HepG2 (cell line): Measurements from ENCODE around the gene DERL2. TPM values are rescaled to one million over a fixed set of nuclear protein-coding genes. Genes with fewer than 3 reads are reported as not detected.

Experiments
- ATAC-seq: fragments of 200-7000 bp; cut with Tn5 transposase; 3 replicates; pipeline ENCODE4 v1.9.1; 2020; ENCODE audit warnings: mild to moderate bottlenecking, moderate library complexity
- BruUV-seq: library from RNA; stranded (reverse); fragments of 400-500 nt; replicated peaks from 2 replicates; lab custom pipeline; 2021; lab: Mats Ljungman, UMichigan
- CTCF ChIA-PET: fragments of 300-600 bp; formaldehyde crosslinking; extraction: SDS; loops from one replicate; lab custom pipeline; 2021; ENCODE audit warnings: low total read pairs, inconsistent platforms, low intra/inter-chr PET ratio; lab: Yijun Ruan, JAX
- POLR2A ChIA-PET: fragments of 350-600 bp; sonication (Branson Sonifier 250); formaldehyde crosslinking; loops from one replicate; lab custom pipeline; 2020; ENCODE audit warnings: antibody characterized with exemption, inconsistent platforms; lab: Yijun Ruan, JAX
- DNase-seq: peaks from one replicate; pipeline ENCODE4 v3.0.0-alpha.2; 2015; ENCODE audit warnings: low spot score
- FAIRE-seq: peaks from 3 replicates; lab custom pipeline; 2011; peaks lifted over from hg19 to GRCh38; lab: Jason Lieb, UNC
- H2AFZ ChIP-seq: one replicate; pipeline ENCODE4 v1.6.1; 2011; ENCODE audit warnings: low read length, inconsistent platforms
- H3K27ac ChIP-seq: fragments of 300-600 bp; 3 replicates; pipeline ENCODE4 v1.8.0; 2011; ENCODE audit warnings: mixed run types, mild to moderate bottlenecking, mixed read lengths, low read length, inconsistent platforms; ENCODE audit not compliant: insufficient read depth; ENCODE audit errors: extremely low read length
- H3K27me3 ChIP-seq, 2 experiments: fragments of 200-600 bp in 1 of 2; 2 replicates in 1 of 2; 3 replicates in 1 of 2; pipeline versions ENCODE4 v1.6.0 to v1.8.0; 2011; ENCODE audit warnings: low read length in 2 of 2, mild to moderate bottlenecking in 2 of 2, moderate library complexity in 2 of 2, inconsistent platforms in 1 of 2; ENCODE audit not compliant: insufficient read depth in 2 of 2, control insufficient read depth in 1 of 2
- H3K36me3 ChIP-seq, 2 experiments: fragments of 200-600 bp in 1 of 2; replicated peaks in 1 of 2; 2 replicates in 1 of 2; 3 replicates in 1 of 2; pipeline versions ENCODE4 v1.5.1 to v1.8.0; 2011; ENCODE audit warnings: low read length in 2 of 2, inconsistent platforms in 1 of 2; ENCODE audit not compliant: insufficient read depth in 2 of 2, control insufficient read depth in 1 of 2
- H3K4me1 ChIP-seq: 2 replicates; pipeline ENCODE4 v1.5.1; 2012; ENCODE audit warnings: low read length, inconsistent platforms; ENCODE audit not compliant: insufficient read depth
- H3K4me2 ChIP-seq: 2 replicates; pipeline ENCODE4 v1.6.0; 2011; ENCODE audit warnings: low read depth, low read length, inconsistent platforms
- H3K4me3 ChIP-seq, 3 experiments: fragments of 200-600 bp in 1 of 3; sonication (generic), shearing (Covaris generic) in 1 of 3; replicated peaks in 1 of 3; 2 replicates each; pipeline ENCODE4 v1.5.1; 2011 to 2016; ENCODE audit warnings: low read length in 3 of 3, inconsistent platforms in 2 of 3, low read depth in 2 of 3, mild to moderate bottlenecking in 2 of 3, control low read depth in 1 of 3, mixed read lengths in 1 of 3; ENCODE audit not compliant: insufficient read depth in 1 of 3
- H3K79me2 ChIP-seq: one replicate; pipeline ENCODE4 v1.6.1; 2011; ENCODE audit warnings: low read length, inconsistent platforms; ENCODE audit not compliant: insufficient read depth
- H3K9ac ChIP-seq: 2 replicates; pipeline ENCODE4 v1.6.0; 2011; ENCODE audit warnings: mild to moderate bottlenecking, low read depth, low read length, inconsistent platforms; ENCODE audit not compliant: insufficient read depth
- H3K9me3 ChIP-seq: 2 replicates; pipeline ENCODE4 v1.5.1; 2012; ENCODE audit warnings: mild to moderate bottlenecking, low read length
- H4K20me1 ChIP-seq: 2 replicates; pipeline ENCODE4 v1.6.0; 2011; ENCODE audit warnings: inconsistent platforms, mild to moderate bottlenecking, low read length, moderate library complexity; ENCODE audit not compliant: insufficient read depth
- ELF1 ChIP-seq: sonication (generic); formaldehyde crosslinking; IDR thresholded peaks from 2 replicates; pipeline ENCODE4 v1.4.0; 2020; ENCODE audit warnings: missing genetic modification reagents
- RARG ChIP-seq: sonication (generic); formaldehyde crosslinking; IDR thresholded peaks from 2 replicates; pipeline ENCODE4 v1.4.0; 2020; ENCODE audit warnings: low read depth, mild to moderate bottlenecking, missing genetic modification reagents
- RFX1 ChIP-seq: fragments of 450-650 bp; IDR thresholded peaks from 2 replicates; pipeline ENCODE4 v1.6.1; 2017
- SAP130 ChIP-seq: IDR thresholded peaks from 2 replicates; pipeline ENCODE4 v1.6.1; 2016; ENCODE audit warnings: low read depth
- SMAD3 ChIP-seq: sonication (generic); formaldehyde crosslinking; IDR thresholded peaks from 2 replicates; pipeline ENCODE4 v1.4.0; 2020; ENCODE audit warnings: missing genetic modification reagents
- U2AF1 ChIP-seq: fragments of 200-400 bp; formaldehyde crosslinking; optimal IDR thresholded peaks from 2 replicates; pipeline ENCODE3; 2017; ENCODE audit warnings: mild to moderate bottlenecking, low read depth, low read length
- ZMYM3 ChIP-seq: sonication (generic); formaldehyde crosslinking; IDR thresholded peaks from 2 replicates; pipeline ENCODE4 v1.5.1; 2020; ENCODE audit warnings: mild to moderate bottlenecking, missing genetic modification reagents
- ZNF10 ChIP-seq: sonication (generic); formaldehyde crosslinking; IDR thresholded peaks from 2 replicates; pipeline ENCODE4 v1.4.0; 2020; ENCODE audit warnings: mild to moderate bottlenecking, low read depth, missing genetic modification reagents, borderline replicate concordance
- ZNF101 ChIP-seq: sonication (generic); formaldehyde crosslinking; IDR thresholded peaks from 2 replicates; pipeline ENCODE4 v1.4.0; 2020; ENCODE audit warnings: mild to moderate bottlenecking, low read depth, missing genetic modification reagents, borderline replicate concordance
- ZNF513 ChIP-seq: sonication (generic); formaldehyde crosslinking; conservative IDR thresholded peaks from 2 replicates; pipeline ENCODE4 v1.5.0; 2020; ENCODE audit warnings: missing genetic modification reagents
- ZNF607 ChIP-seq: sonication (generic); formaldehyde crosslinking; IDR thresholded peaks from 2 replicates; pipeline ENCODE4 v1.5.1; 2020; ENCODE audit warnings: missing genetic modification reagents, mild to moderate bottlenecking, borderline replicate concordance
- ZNF691 ChIP-seq: sonication (generic); formaldehyde crosslinking; IDR thresholded peaks from 2 replicates; pipeline ENCODE4 v1.4.0; 2020; ENCODE audit warnings: missing genetic modification reagents, low read depth, mild to moderate bottlenecking, borderline replicate concordance
- ZXDC ChIP-seq: sonication (generic); formaldehyde crosslinking; IDR thresholded peaks from 2 replicates; pipeline ENCODE4 v1.5.0; 2020; ENCODE audit warnings: mild to moderate bottlenecking, missing genetic modification reagents
- WGBS: methylation state at CpG from one replicate; pipeline ENCODE4 v1.1.6; 2017; ENCODE audit warnings: low lambda C conversion rate; 5-methylcytosine and 5-hydroxymethylcytosine counted together
- in situ Hi-C: cut with HindIII; loops from 2 replicates; pipeline ENCODE4 v1.10.0; 2017; ENCODE audit warnings: low pct_unique_long_range_greater_than_20kb; ENCODE audit not compliant: extremely low pct_ligation_motif_present
- intact Hi-C: fragments of 100-400 bp; cut with micrococcal nuclease; formaldehyde crosslinking; loops from one replicate; pipeline ENCODE4 v1.10.0; 2022; ENCODE audit not compliant: unreplicated experiment
- polyA plus RNA-seq, 8 experiments: library from polyadenylated mRNA; depleted of rRNA in 3 of 8; stranded (reverse) in 7 of 8; unstranded in 1 of 8; fragments of >200 nt; fragmentation: Illumina TruSeq in 4 of 8; extraction: Trizol in 4 of 8; gene quantifications; 2 replicates each; pipeline versions ENCODE4 v1.2.1 to v1.2.3, GENCODE V29; 2011 to 2016; ENCODE audit warnings: low read depth in 4 of 8, missing spikeins in 1 of 8, mixed read lengths in 1 of 8; ENCODE audit not compliant: insufficient read depth in 1 of 8
- total RNA-seq, 5 experiments: library from RNA; depleted of rRNA; stranded (reverse); fragments of >200 nt; fragmentation: Illumina TruSeq; extraction: Trizol; gene quantifications; 2 replicates each; pipeline ENCODE4 v1.2.3, GENCODE V29; 2016; ENCODE audit warnings: low read depth in 1 of 5
- TF ChIP-seq, protein P1 (sequence below): sonication (generic); formaldehyde crosslinking; IDR thresholded peaks from 2 replicates; pipeline ENCODE4 v1.5.0; 2020; ENCODE audit warnings: missing genetic modification reagents, mild to moderate bottlenecking, borderline replicate concordance
- TF ChIP-seq, protein P2 (sequence below), 2 experiments: sonication (generic) in 1 of 2; formaldehyde crosslinking in 1 of 2; IDR thresholded peaks; 2 replicates each; pipeline versions ENCODE4 v1.4.0 to v1.6.1; 2018 to 2020; ENCODE audit warnings: missing genetic modification reagents in 2 of 2, borderline replicate concordance in 1 of 2, low read depth in 1 of 2, mild to moderate bottlenecking in 1 of 2, missing biosample characterization in 1 of 2

DERL2 gene
- total and polyA plus RNA-seq, 2 of the 13 experiments (the other 11 are each of a cell fraction or from before 2014, with no cell fraction given) = 59.3 to 65.2 TPM

DNA sequence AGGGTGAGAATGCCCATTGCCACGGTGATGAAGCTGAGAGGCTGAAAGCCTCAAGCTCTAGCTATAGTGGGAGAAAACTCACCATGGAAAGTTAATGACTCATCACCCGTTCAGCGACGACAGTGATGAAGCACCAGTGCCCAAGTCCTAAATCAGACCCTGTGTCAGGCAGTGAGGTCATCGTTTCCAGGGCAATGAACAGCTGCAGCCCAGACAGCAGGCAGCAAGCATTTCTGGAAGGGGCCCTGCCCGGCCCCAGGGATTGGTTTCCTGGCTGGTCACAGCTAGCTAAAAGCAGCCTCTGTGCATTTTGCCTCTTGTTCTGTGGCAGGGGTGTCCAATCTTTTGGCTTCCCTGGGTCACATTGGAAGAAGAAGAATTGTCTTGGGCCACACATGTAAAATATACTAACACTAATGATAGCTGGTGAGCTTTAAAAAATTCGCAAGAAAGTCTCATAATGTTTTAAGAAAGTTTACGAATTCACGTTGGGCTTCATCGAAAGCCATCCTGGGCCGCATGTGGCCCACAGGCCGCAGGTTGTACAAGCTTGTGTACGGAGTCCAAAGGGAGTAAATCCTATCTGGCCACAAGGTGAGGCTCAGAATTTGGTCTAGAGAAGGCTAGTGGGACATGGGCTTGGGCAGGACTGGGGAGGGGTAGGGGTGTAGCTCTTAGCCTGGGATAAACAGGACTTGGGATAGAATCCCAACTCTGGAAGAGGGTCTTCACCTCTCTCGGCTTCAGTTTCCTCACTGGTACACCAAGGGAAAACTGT is 41.0 kb upstream of the DERL2 start:
- H3K79me2 ChIP-seq = no peaks in the 10 kb centered on the region
- in situ Hi-C loops = no loop called here
- ChIA-PET CTCF (no interaction called here), POLR2A (interaction anchor here (0.8 kb wide), 1 partner anchor 41 kb away, joined by 5 read pairs; the partner anchor contains the start of genes DERL2 and MIS12)
- FAIRE-seq (no peak), ATAC-seq (peak; percentile 62), DNase-seq (peak; percentile 59)
- no TSS peak for BruUV-seq
- WGBS = 47% methylated on average over 10 of the region's 14 CpGs
- no peak overlapping the region for H3K4me2 ChIP-seq
- no peak overlapping the region for H2AFZ ChIP-seq
- no peaks in the 10 kb centered on the region for H3K36me3 ChIP-seq
- intact Hi-C loops = no loop called here
- H3K4me1 ChIP-seq = peaks cover 23% of the 10 kb centered on the region
- no peak overlapping the region for H3K4me3 ChIP-seq
- H4K20me1 ChIP-seq = no peaks in the 10 kb centered on the region
- no peaks in the 10 kb centered on the region for H3K9me3 ChIP-seq
- H3K27ac ChIP-seq = no peak overlapping the region
- no peak overlapping the region for H3K9ac ChIP-seq
- peaks cover 0 to 5% of the 10 kb centered on the region in 2 experiments; a peak in 2 of 5 replicates for H3K27me3 ChIP-seq
- TF ChIP-seq ZNF513 (CRISPR knock-in tag) (no peak), ZXDC (CRISPR knock-in tag) (no peak), ZMYM3 (CRISPR knock-in tag) (no peak), ZNF101 (CRISPR knock-in tag) (no peak), ZNF10 (no peak), ZNF607 (CRISPR knock-in tag) (no peak), U2AF1 (no peak), SAP130 (0 out of 2 replicates have a peak, but pooled peaks have one; percentile 35), ZNF691 (no peak), SMAD3 (no peak), ELF1 (CRISPR knock-in tag) (no peak), RFX1 (peak; percentile 15; the same call in 1 of the 2 replicates), RARG (CRISPR knock-in tag) (no peak)
- TF ChIP-seq, protein P1, sequence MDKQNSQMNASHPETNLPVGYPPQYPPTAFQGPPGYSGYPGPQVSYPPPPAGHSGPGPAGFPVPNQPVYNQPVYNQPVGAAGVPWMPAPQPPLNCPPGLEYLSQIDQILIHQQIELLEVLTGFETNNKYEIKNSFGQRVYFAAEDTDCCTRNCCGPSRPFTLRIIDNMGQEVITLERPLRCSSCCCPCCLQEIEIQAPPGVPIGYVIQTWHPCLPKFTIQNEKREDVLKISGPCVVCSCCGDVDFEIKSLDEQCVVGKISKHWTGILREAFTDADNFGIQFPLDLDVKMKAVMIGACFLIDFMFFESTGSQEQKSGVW (CRISPR knock-in tag) = no peak
- TF ChIP-seq, protein P2, sequence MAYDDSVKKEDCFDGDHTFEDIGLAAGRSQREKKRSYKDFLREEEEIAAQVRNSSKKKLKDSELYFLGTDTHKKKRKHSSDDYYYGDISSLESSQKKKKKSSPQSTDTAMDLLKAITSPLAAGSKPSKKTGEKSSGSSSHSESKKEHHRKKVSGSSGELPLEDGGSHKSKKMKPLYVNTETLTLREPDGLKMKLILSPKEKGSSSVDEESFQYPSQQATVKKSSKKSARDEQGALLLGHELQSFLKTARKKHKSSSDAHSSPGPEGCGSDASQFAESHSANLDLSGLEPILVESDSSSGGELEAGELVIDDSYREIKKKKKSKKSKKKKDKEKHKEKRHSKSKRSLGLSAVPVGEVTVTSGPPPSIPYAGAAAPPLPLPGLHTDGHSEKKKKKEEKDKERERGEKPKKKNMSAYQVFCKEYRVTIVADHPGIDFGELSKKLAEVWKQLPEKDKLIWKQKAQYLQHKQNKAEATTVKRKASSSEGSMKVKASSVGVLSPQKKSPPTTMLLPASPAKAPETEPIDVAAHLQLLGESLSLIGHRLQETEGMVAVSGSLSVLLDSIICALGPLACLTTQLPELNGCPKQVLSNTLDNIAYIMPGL (CRISPR knock-in tag; IDR thresholded peaks at IDR 0.05; ENCODE audit: borderline replicate concordance in 1 of 2, low read depth in 1 of 2) = no peak
